ENCODE data around the gene DUSP10.

The DUSP10 gene

GRCh38 chr1:221706191-221706590 is 35.7 kb downstream of the DUSP10 start:
- H3K36me3 ChIP-seq, result peaks cover 10 to 12% (median 11%) of the 10 kb centered on the region in 3 donors
- H3K9me3 ChIP-seq, result no peaks in the 10 kb centered on the region
- peaks cover 0 to 6% (median 0%) of the 10 kb centered on the region in 4 donors for H3K4me1 ChIP-seq
- TF ChIP-seq, protein P1, sequence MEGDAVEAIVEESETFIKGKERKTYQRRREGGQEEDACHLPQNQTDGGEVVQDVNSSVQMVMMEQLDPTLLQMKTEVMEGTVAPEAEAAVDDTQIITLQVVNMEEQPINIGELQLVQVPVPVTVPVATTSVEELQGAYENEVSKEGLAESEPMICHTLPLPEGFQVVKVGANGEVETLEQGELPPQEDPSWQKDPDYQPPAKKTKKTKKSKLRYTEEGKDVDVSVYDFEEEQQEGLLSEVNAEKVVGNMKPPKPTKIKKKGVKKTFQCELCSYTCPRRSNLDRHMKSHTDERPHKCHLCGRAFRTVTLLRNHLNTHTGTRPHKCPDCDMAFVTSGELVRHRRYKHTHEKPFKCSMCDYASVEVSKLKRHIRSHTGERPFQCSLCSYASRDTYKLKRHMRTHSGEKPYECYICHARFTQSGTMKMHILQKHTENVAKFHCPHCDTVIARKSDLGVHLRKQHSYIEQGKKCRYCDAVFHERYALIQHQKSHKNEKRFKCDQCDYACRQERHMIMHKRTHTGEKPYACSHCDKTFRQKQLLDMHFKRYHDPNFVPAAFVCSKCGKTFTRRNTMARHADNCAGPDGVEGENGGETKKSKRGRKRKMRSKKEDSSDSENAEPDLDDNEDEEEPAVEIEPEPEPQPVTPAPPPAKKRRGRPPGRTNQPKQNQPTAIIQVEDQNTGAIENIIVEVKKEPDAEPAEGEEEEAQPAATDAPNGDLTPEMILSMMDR (IDR thresholded peaks at IDR 0.05), result no peak
- no peak for DNase-seq
- no peaks in the 10 kb centered on the region for H3K27me3 ChIP-seq
- no peak overlapping the region for H3K27ac ChIP-seq
- intact Hi-C loops (cut with DNase I; ENCODE audit: low total_unique reads), result no loop called here
- H3K4me3 ChIP-seq, result no peak overlapping the region

- intact Hi-C loops (cut with DNase I; ENCODE audit: low total_unique reads), result no loop called here
- TF ChIP-seq, protein P1 (IDR thresholded peaks at IDR 0.05), result no peak
- H3K36me3 ChIP-seq, result peaks cover 10 to 12% (median 11%) of the 10 kb centered on the region in 3 donors
Observed at GRCh38 chr1:221704306-221704705, 37.6 kb downstream of the DUSP10 start.

GRCh38 chr1:221701570-221702186 is 40.2 kb downstream of the DUSP10 start:
- Histone ChIP-seq H3K36me3 (peaks cover 10 to 12% (median 11%) of the 10 kb centered on the region in 3 donors), H3K4me1 (peaks cover 0 to 9% (median 0%) of the 10 kb centered on the region in 4 donors), H3K27me3 (no peaks in the 10 kb centered on the region), H3K9me3 (no peaks in the 10 kb centered on the region), H3K4me3 (no peak overlapping the region), H3K27ac (no peak overlapping the region)
- TF ChIP-seq, protein P1 (IDR thresholded peaks at IDR 0.05), result no peak
- no peak for DNase-seq
- intact Hi-C loops (cut with DNase I; ENCODE audit: low total_unique reads), result no loop called here

More at GRCh38 chr1:221704306-221704705, 37.6 kb downstream of the DUSP10 start:
- no peak overlapping the region for H3K27ac ChIP-seq
- no peaks in the 10 kb centered on the region for H3K9me3 ChIP-seq
- H3K4me3 ChIP-seq, result no peak overlapping the region
- DNase-seq, result no peak
- H3K4me1 ChIP-seq, result peaks cover 0 to 3% (median 0%) of the 10 kb centered on the region in 4 donors
- H3K27me3 ChIP-seq, result no peaks in the 10 kb centered on the region

DNA sequence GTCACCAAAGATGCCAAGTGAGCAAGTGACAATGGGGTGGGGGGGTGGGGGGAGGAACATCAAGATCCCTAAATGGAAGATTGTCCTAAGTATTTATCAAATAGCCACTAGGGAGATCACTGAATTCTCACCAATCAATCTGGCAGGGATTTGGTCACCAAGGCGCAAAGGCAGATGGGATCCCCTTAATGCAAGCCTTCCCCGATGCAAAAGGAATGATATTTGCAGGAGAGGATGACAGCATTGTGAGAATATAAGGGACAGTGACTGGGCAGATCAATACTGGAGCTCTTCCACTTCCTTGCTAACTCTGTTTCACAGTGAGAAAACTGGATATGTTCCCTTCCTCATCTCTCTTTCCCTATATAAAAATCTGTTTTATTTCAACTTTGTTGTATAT is 40.9 kb downstream of the DUSP10 start:
- TF ChIP-seq, protein P1 (IDR thresholded peaks at IDR 0.05), result no peak
- peaks cover 8 to 10% (median 10%) of the 10 kb centered on the region in 3 donors for H3K36me3 ChIP-seq
- no peak overlapping the region for H3K4me3 ChIP-seq
- peaks cover 0 to 9% (median 0%) of the 10 kb centered on the region in 4 donors for H3K4me1 ChIP-seq
- no peaks in the 10 kb centered on the region for H3K9me3 ChIP-seq
- intact Hi-C loops (cut with DNase I; ENCODE audit: low total_unique reads), result no loop called here
- no peak for DNase-seq
- no peaks in the 10 kb centered on the region for H3K27me3 ChIP-seq
- H3K27ac ChIP-seq, result no peak overlapping the region

GRCh38 chr1:221700536-221700935 is 41.4 kb downstream of the DUSP10 start:
- peaks cover 0 to 9% (median 0%) of the 10 kb centered on the region in 4 donors for H3K4me1 ChIP-seq
- intact Hi-C loops (cut with DNase I; ENCODE audit: low total_unique reads), result no loop called here
- no peaks in the 10 kb centered on the region for H3K9me3 ChIP-seq
- H3K27ac ChIP-seq, result no peak overlapping the region
- no peak overlapping the region for H3K4me3 ChIP-seq
- TF ChIP-seq, protein P1 (IDR thresholded peaks at IDR 0.05), result no peak
- DNase-seq, result no peak
- peaks cover 4 to 10% (median 6%) of the 10 kb centered on the region in 3 donors for H3K36me3 ChIP-seq
- H3K27me3 ChIP-seq, result no peaks in the 10 kb centered on the region
